MM.1S (cell line): ENCODE results near the gene SORCS2.

Source experiments
- EZH2phosphoT487 ChIP-seq: fragments of 300-600 bp; sonication (generic); IDR thresholded peaks from 2 replicates; pipeline ENCODE4 v1.6.1; 2018; ENCODE audit warnings: antibody characterized with exemption, low read length
- TF ChIP-seq, protein P1 (sequence below): fragments of 300-600 bp; sonication (generic); IDR thresholded peaks from 2 replicates; pipeline ENCODE4 v1.5.1; 2016; ENCODE audit warnings: antibody characterized with exemption, low read length, mixed read lengths

DNA sequence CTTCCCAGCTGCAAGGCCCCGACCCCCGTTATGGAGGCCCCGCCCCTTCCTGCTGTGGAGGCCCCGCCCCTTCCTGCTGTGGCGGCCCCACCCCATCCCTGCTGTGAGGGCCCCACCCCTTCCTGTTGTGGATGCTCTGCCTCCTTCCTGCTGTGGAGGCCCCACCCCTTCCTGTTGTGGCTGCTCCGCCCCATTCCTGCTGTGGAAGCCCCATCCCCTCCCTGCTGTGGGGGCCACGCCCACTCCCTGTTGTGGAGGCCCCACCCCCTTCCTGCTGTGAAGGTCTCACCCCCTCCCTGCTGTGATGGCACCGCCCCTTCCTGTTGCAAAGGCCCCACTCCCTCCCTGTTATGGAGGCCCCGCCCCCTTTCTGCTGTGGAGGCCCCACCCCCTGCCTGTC lies 347.3 kb downstream of the SORCS2 start:
- TF ChIP-seq, protein P1, sequence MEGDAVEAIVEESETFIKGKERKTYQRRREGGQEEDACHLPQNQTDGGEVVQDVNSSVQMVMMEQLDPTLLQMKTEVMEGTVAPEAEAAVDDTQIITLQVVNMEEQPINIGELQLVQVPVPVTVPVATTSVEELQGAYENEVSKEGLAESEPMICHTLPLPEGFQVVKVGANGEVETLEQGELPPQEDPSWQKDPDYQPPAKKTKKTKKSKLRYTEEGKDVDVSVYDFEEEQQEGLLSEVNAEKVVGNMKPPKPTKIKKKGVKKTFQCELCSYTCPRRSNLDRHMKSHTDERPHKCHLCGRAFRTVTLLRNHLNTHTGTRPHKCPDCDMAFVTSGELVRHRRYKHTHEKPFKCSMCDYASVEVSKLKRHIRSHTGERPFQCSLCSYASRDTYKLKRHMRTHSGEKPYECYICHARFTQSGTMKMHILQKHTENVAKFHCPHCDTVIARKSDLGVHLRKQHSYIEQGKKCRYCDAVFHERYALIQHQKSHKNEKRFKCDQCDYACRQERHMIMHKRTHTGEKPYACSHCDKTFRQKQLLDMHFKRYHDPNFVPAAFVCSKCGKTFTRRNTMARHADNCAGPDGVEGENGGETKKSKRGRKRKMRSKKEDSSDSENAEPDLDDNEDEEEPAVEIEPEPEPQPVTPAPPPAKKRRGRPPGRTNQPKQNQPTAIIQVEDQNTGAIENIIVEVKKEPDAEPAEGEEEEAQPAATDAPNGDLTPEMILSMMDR, result no peak
- no peak for TF ChIP-seq EZH2phosphoT487
